Stimulated activated CD8-positive, alpha-beta memory T cell treated with anti-CD3 and anti-CD28 coated beads, Interleukin-15, amount 100 ng/mL, for 48 hours (primary cell): ENCODE data around the gene RIMS4.

Source experiments
- DNase-seq, 2 donors: peaks; one replicate each; pipeline ENCODE4 v3.0.0-alpha.2; 2020; ENCODE audit warnings: low read depth in 2 of 2

The RIMS4 gene

DNA sequence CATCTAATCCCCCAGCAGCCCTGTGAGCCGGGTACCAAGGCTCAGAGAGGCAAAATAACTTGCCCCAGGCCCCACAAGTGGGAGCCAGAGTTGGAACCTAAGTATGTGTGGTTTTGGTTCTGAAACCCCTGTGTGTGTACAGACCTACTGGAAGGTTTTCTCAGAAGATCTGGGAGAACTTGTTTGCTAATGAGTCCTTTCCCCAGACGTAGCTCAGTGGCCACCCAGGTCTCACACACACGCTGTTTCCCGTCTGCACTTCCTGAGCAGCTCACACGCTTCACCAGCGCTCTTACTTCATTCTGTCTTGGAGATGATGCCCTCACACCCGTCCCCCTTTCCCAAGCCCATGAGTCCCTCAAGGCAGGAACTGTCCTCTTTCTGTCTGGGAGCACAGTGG is 87.0 kb downstream of the RIMS4 start:
- no peak for DNase-seq

- no peak for DNase-seq
Measured at GRCh38 chr20:44722990-44723389, 87.4 kb downstream of the RIMS4 start.

- no peak for DNase-seq
Measured at GRCh38 chr20:44721785-44722054, 88.6 kb downstream of the RIMS4 start.

DNA sequence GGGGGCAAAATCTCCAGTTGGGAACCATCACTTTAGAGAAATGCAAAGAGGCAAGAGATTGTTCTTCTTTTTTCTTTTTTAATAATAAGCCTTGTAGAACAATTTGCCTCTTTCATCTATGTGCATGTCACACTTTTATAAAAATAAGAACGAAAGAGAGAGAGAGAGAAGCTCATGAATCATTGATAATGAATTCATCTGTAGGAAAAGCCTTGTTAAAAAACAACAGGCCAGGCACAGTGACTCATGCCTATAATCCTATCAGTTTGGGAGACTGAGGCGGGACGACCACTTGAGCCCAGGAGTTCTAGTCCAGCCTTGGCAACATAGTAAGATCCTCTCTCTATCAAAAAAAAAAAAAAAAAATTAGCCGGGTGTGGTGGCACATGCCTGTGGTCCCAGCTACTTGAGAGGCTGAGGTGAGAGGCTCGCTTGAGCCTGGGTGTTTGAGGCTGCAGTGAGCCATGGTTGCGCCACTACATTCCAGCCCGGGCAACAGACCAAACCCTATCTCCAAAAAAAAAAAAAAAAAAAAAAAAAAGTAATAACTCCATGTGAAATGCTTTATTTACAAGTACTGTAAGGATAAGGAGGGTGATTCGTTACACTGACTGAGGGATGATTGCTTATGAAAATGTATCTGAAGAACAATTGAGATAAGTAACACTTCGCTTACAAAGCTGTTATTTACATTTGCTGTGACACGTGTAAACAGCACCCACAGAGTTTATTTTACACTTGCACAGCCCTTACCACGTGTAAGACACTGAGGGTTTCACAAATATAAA is 89.2 kb downstream of the RIMS4 start:
- no peak for DNase-seq

DNA sequence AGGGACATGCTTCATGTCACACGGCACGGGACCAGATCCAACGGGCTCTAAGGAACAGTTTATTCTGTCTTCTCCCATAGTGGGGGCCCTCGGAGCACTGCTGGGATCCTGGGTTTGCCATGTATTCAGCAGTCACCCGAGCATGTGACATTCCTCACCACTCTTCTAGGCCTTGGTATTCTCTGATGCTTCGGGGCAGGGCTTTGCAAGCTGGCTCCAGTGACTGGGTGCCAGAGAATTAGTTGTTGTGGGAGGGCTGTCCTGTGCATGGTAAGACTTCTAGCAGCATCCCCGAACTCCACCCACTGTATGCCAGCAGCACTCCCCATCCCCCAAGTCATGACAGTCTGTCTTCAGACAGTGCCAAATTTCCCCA is 89.7 kb downstream of the RIMS4 start:
- no peak for DNase-seq

- no peak for DNase-seq
Measured at GRCh38 chr20:44719841-44720240, 90.5 kb downstream of the RIMS4 start.

DNA sequence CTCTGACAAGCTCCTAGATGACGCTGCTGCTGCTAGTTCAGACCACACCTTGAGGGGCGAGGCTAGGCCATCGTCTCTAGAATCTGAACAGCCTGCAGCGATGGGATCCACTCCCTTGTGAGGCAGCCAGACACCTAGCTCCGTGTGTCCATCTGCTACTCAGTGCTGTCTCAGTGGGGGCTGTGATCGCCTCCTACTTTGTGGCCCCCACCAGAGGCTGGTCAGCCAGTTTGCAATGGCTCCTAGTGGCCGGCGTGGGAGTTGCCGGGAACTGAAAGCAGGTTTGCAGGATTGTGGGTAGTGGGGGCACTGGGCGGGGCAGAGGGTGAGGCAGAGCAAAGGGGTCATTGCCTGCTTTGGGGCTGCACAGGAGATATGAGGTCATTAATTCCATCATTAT is 92.4 kb downstream of the RIMS4 start:
- no peak for DNase-seq

GRCh38 chr20:44716309-44717106 is 93.8 kb downstream of the RIMS4 start:
- DNase-seq: no peak

DNA sequence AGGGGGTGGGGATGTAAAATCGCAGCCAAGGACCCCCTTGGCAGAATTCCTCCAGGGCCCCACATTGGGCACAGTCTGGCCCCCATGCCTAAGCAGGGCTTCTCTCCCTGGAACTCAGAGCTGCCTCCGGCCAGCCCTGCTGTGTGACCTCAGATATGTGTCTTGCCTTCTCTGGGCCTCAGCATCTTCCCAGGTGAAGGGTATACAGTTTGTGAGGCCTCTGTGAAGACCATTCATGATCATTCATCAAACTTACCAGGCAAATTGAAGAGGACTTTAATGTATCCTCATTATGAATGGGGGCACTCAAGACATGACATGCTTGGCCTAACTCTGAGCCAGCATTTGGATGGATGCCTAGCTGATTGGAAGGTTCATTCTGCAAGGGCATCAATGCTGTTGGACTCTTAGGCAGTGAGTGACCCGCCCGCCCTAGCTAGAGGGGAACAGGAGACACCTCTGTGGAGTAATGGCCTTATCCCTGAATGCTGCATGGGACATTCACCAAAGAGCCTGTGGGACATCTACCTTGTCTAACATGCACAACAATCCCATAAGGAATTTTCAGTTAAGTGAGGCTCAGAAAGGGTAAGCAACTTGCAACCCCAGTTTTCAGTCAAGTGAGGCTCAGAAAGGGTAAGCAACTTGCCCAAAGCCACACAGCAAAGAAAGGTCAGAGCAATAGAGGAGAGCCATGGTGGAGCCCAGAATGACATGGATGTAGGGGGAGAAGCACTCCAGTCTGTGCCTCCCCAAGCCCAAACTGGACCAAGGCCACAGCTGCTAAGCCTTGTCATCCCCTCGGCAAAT is 94.6 kb downstream of the RIMS4 start:
- DNase-seq: no peak

GRCh38 chr20:44714701-44715498 is 95.4 kb downstream of the RIMS4 start, which contains the start of gene CCN5:
TSS of gene CCN5 (plus strand) at chr20:44715369. CDS start at chr20:44715391, 22 bp downstream.
- DNase-seq: no peak

GRCh38 chr20:44714102-44714700 is 96.1 kb downstream of the RIMS4 start:
- no peak for DNase-seq

DNA sequence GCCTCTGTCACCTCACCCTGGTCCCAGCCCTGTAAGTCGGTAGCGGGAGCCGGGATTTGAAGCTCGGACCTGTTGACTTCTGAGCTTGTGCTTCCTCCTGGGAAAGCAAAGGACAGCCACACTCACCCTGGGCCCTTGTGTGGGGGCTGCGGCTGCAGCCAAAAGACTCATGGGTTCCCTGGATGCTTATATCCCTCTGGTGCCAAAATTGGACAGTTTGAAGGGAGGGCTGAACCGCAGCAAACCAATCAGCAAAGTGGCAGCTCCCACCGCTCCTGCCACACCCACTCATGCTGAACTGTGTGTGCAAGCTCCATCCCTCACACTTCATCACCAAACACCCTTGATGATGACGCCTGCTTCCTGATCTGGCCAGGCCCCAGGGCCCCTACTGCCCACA is 99.1 kb downstream of the RIMS4 start:
- no peak for DNase-seq

DNA sequence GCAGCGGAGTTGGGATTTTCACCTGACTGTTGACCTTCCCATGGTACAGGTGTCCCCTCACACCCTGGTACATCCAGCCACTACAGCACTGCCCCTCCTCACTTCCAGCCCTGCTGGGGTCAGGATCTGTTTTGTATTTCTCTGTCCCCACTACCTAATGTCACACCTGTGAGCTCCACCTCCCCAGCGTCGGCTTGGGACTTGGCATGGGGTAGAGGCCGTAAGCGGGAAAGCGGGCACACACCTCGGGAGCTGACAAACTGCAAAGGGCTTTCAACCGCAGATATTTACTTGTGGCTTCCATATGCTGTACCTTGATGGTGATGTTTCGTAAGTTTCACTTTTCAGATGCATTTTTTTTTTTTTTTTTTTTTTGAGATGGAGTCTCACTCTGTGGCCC is 100.5 kb downstream of the RIMS4 start:
- no peak for DNase-seq

GRCh38 chr20:44709380-44709779 is 101.0 kb downstream of the RIMS4 start:
- no peak for DNase-seq

DNA sequence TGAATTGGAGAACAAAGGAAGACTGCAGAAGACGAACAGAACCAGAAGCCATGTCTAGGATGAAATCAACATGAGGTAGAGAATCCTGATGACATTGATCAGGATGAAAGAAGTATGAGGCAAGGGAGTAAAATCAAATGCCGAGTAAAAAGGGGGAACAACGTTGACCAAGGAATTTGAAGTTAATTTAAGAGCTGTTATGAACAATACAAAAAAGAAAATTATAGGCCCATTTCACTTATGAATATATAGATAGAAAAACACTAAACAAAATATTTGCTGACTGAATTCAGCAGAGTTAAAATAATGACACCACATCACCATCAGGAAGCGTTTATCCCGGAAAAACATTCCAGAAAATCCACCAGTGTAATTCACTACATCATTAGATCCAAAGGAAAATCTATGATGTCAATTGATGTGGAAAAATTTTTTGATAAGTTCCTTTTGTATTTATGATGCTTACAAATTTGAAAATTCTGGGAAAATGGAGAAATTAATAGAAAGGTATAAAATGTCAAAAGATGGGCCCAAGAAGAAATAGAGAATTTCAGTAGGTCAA is 103.2 kb downstream of the RIMS4 start:
- no peak for DNase-seq

DNA sequence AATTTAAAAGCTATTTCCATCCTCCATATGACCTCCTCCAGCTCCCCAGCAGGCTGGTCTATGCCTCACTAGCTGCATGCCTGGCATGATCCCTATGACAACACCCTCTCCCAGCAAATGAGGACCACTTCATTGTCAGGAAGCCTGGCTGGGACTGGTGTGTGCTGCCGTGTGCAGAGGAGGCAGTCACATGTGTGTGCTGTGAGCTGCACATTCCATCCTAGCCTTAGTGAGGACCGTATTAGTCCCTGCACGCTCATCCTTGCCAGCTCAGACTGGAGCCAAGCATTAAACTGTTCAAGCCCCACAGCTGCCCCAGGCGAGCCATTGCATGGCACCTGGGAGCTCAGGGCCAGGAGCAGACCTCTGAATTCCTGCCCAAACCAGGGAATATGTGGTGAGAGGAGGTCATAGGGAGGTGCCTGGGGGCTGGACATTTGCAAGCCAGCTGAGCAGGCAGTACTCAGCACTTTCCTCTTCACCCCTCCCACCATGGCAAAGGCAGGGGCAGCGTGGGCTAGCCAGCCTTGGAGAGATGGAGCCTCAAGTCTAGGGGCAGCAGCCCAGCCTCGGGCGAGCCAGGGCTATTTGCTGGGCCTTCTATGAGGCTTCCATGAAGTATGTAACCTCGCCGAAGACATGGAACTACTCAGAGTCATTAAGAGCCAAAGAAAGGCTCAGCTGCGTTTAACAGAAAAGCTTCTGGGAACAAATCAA is 103.9 kb downstream of the RIMS4 start:
- no peak for DNase-seq

DNA sequence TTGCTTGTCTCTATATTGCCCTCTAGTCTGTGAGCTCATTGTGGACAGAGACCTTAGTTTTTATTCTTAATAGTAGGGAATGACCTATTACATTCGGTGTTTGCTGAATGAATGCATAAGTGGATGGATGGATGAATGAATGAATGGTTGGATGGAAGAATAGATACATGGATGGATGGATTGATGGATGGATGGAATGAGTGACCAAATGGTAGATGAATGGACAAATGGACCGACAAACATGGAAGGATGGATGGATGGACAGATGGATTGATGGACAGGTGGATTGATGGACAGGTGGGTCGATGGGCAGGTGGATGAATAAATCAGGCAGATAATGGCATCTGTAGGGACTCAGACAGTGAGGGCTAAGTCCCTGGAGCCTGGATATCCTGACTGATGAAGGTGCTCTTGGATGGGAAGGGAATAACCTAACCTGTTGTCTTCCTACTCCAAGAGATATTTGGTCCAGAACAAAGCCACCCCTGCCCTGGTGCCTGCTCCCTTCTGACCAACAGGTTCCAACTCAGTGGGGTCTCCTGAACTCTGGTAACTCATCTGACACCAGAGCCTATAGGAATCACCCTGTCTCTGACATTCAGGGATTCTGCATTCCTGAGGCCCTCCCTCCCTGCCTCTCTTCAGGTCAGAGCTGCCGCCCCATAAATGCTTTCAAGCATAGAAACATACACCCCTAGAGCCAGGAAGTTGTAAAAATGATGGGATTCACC is 104.8 kb downstream of the RIMS4 start:
- DNase-seq: no peak

- DNase-seq: no peak
Measured at GRCh38 chr20:44704551-44704971, 105.8 kb downstream of the RIMS4 start.

- no peak for DNase-seq
Measured at GRCh38 chr20:44703956-44704488, 106.3 kb downstream of the RIMS4 start.
